ENCODE measurements around the gene MACROD1.

DNA sequence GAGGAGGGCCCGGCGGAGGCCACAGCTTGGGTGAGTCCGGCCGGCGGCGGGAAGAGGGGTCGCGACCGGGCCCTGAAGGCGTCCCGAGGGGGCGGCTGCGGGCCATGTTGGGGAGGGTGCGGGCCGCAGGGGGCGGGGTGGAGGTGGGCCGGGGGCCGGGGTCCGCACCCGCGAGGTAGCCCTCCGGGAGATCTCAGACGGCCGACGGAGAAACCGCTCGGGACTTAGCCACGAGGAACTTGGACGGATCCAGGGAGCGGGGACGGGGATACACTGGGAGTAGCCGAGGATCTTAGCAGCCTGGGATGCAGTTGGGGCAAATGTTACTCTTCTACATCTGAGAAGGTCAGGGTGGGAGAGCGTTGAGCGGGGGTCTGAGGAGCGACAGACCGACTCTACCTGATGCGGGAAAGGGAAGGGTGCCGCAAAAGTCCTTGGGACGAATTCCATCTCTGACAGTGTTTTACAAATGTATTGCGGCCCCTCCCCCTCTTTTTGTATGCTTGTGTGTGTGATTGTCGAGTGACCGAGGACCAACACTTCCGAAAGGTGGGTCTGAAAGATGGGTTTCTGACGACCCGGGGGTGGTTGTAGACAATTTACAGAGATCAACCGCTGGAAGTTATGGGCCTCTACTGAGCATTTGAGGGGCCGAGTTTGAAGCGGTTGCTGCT lies 20.7 kb upstream of the MACROD1 start:
- TF ChIP-seq, protein P1, sequence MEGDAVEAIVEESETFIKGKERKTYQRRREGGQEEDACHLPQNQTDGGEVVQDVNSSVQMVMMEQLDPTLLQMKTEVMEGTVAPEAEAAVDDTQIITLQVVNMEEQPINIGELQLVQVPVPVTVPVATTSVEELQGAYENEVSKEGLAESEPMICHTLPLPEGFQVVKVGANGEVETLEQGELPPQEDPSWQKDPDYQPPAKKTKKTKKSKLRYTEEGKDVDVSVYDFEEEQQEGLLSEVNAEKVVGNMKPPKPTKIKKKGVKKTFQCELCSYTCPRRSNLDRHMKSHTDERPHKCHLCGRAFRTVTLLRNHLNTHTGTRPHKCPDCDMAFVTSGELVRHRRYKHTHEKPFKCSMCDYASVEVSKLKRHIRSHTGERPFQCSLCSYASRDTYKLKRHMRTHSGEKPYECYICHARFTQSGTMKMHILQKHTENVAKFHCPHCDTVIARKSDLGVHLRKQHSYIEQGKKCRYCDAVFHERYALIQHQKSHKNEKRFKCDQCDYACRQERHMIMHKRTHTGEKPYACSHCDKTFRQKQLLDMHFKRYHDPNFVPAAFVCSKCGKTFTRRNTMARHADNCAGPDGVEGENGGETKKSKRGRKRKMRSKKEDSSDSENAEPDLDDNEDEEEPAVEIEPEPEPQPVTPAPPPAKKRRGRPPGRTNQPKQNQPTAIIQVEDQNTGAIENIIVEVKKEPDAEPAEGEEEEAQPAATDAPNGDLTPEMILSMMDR (IDR thresholded peaks at IDR 0.05): no peak
- no peak for TF ChIP-seq POLR2A (IDR thresholded peaks at IDR 0.05)
